ENCODE measurements around the gene WFS1.

WFS1 gene

GRCh38 chr4:6225469-6225868, 44.2 kb upstream of the WFS1 start:
- no peak for TF ChIP-seq CTCF (IDR thresholded peaks at IDR 0.05; ENCODE audit: insufficient read depth, low read length, missing control alignments)
- POLR2A ChIA-PET = no interaction called here
- no peak for DNase-seq (ENCODE audit: low read depth, low spot score)
- H3K4me3 ChIP-seq (ENCODE audit: low read depth, low read length) = no peak overlapping the region
- CTCF ChIA-PET = interaction anchor here (1.1 to 1.6 kb wide), 2 partner anchors 26 to 106 kb away, joined by 4 to 5 read pairs; no protein-coding TSS in a partner anchor

GRCh38 chr4:6226506-6226905, 43.1 kb upstream of the WFS1 start:
- no peak for TF ChIP-seq CTCF (IDR thresholded peaks at IDR 0.05; ENCODE audit: insufficient read depth, low read length, missing control alignments)
- POLR2A ChIA-PET = no interaction called here
- DNase-seq (ENCODE audit: low read depth, low spot score) = no peak
- H3K4me3 ChIP-seq (ENCODE audit: low read depth, low read length) = no peak overlapping the region
- CTCF ChIA-PET = interaction anchor here (1.5 to 1.6 kb wide), 2 partner anchors 23 to 105 kb away, joined by 3 to 5 read pairs; no protein-coding TSS in a partner anchor

GRCh38 chr4:6227412-6228157, 42.1 kb upstream of the WFS1 start:
- no peak for TF ChIP-seq CTCF (IDR thresholded peaks at IDR 0.05; ENCODE audit: insufficient read depth, low read length, missing control alignments)
- ChIA-PET CTCF (interaction anchor here (1.5 kb wide), 1 partner anchor 22 kb away, joined by 3 read pairs; no protein-coding TSS in a partner anchor), POLR2A (no interaction called here)
- DNase-seq (ENCODE audit: low read depth, low spot score) = no peak
- no peak overlapping the region for H3K4me3 ChIP-seq (ENCODE audit: low read depth, low read length)

- DNase-seq (ENCODE audit: low read depth, low spot score) = no peak
- ChIA-PET CTCF (no interaction called here), POLR2A (no interaction called here)
- no peak overlapping the region for H3K4me3 ChIP-seq (ENCODE audit: low read depth, low read length)
- no peak for TF ChIP-seq CTCF (IDR thresholded peaks at IDR 0.05; ENCODE audit: insufficient read depth, low read length, missing control alignments)
These were observed 41.2 kb upstream of the WFS1 start for GRCh38 chr4:6228158-6229067.

GRCh38 chr4:6229095-6229494, 40.6 kb upstream of the WFS1 start:
- no peak overlapping the region for H3K4me3 ChIP-seq (ENCODE audit: low read depth, low read length)
- ChIA-PET CTCF (no interaction called here), POLR2A (no interaction called here)
- DNase-seq (ENCODE audit: low read depth, low spot score) = no peak
- TF ChIP-seq CTCF (IDR thresholded peaks at IDR 0.05; ENCODE audit: insufficient read depth, low read length, missing control alignments) = no peak

Measured in AG04449 (cell line).